K562 (cell line): ENCODE measurements around the gene SPAG7.

Source experiments
- JUN ChIP-seq, 2 experiments: sonication (generic) in 1 of 2; formaldehyde crosslinking in 1 of 2; IDR thresholded peaks; 2 replicates each; pipeline versions ENCODE4 v1.6.1 to v1.8.0; 2012 to 2022; ENCODE audit warnings: borderline replicate concordance in 2 of 2, mild to moderate bottlenecking in 2 of 2, improper control_type of control experiment in 1 of 2, low read depth in 1 of 2, low read length in 1 of 2, missing genetic modification reagents in 1 of 2
- MAX ChIP-seq: sonication (generic); formaldehyde crosslinking; IDR thresholded peaks from 2 replicates; pipeline ENCODE4 v1.9.0; 2022; ENCODE audit warnings: mild to moderate bottlenecking, missing genetic modification reagents
- TEAD2 ChIP-seq: fragments of 450-650 bp; IDR thresholded peaks from 2 replicates; pipeline ENCODE4 v1.6.1; 2016; ENCODE audit warnings: missing genetic modification characterization, control low read depth, missing compliant biosample characterization
- ZNF143 ChIP-seq: sonication (generic); formaldehyde crosslinking; IDR thresholded peaks from 2 replicates; pipeline ENCODE4 v1.9.0; 2022; ENCODE audit warnings: mild to moderate bottlenecking, missing genetic modification reagents

DNA sequence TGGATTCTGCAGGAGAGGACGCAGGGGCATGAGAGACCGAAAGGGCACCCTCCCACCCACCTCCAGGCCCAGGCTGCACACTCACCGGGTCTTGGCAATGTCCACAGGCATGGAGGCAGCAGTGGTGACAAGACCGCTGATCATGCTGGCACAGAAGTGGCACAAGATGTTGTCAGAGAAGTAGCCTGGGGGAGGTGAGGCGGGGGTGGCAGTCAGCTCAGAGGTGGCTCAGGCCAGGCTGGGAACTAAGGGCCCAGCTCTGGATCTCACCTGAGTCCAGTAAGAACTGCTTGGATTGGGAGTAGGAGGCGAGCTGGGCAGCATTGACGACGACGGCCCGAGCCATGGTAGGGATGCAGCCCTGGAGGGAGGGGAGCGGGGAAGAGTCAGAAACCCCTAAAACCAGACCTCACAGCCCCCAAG lies 29.5 kb downstream of the SPAG7 start:
- TF ChIP-seq TEAD2 (no peak), JUN (IDR thresholded peaks at IDR 0.05; ENCODE audit: borderline replicate concordance, low read depth, low read length) (no peak), JUN (CRISPR knock-in tag; IDR thresholded peaks at IDR 0.05; ENCODE audit: borderline replicate concordance) (no peak), ZNF143 (no peak), MAX (no peak)
